NCI-H1092 treated with DMSO at 0.1 percent for 48 hours (cell line): ENCODE results near the gene MTARC2.

Experiments used
- DNase-seq: peaks from one replicate; lab custom pipeline; 2025; lab: John Stamatoyannopoulos, UW

Gene MTARC2

GRCh38 chr1:220803401-220804201 lies 55.5 kb downstream of the MTARC2 start:
- DNase-seq = peak; percentile 48

- no peak for DNase-seq
Measured at GRCh38 chr1:220804202-220804586, 56.1 kb downstream of the MTARC2 start.

- no peak for DNase-seq
Measured at GRCh38 chr1:220806408-220806807, 58.3 kb downstream of the MTARC2 start.

- DNase-seq = no peak
Measured at GRCh38 chr1:220807726-220808125, 59.6 kb downstream of the MTARC2 start.

GRCh38 chr1:220808345-220809186 lies 60.4 kb downstream of the MTARC2 start:
- DNase-seq = no peak

GRCh38 chr1:220809187-220809550 lies 61.0 kb downstream of the MTARC2 start:
- no peak for DNase-seq

GRCh38 chr1:220809704-220810103 lies 61.6 kb downstream of the MTARC2 start:
- DNase-seq = no peak

GRCh38 chr1:220810179-220810653 lies 62.1 kb downstream of the MTARC2 start:
- DNase-seq = peak; percentile 6

- no peak for DNase-seq
Measured at GRCh38 chr1:220810963-220811362, 62.8 kb downstream of the MTARC2 start.

- DNase-seq = no peak
Measured at GRCh38 chr1:220811695-220812094, 63.6 kb downstream of the MTARC2 start.

- no peak for DNase-seq
Measured at GRCh38 chr1:220812308-220812707, 64.2 kb downstream of the MTARC2 start.

- DNase-seq = no peak
Measured at GRCh38 chr1:220813013-220813412, 64.9 kb downstream of the MTARC2 start.

GRCh38 chr1:220815409-220815808 lies 67.3 kb downstream of the MTARC2 start:
- no peak for DNase-seq

GRCh38 chr1:220817907-220818306 lies 69.8 kb downstream of the MTARC2 start:
- no peak for DNase-seq

GRCh38 chr1:220818421-220819173 lies 70.5 kb downstream of the MTARC2 start:
- no peak for DNase-seq

- no peak for DNase-seq
Measured at GRCh38 chr1:220819467-220820026, 71.4 kb downstream of the MTARC2 start.

- no peak for DNase-seq
Measured at GRCh38 chr1:220824031-220824989, 76.2 kb downstream of the MTARC2 start.

- no peak for DNase-seq
Measured at GRCh38 chr1:220825819-220826551, 77.9 kb downstream of the MTARC2 start.

GRCh38 chr1:220826729-220827128 lies 78.6 kb downstream of the MTARC2 start:
- DNase-seq = no peak
